ENCODE results near the gene TBC1D17.

TBC1D17 gene

DNA sequence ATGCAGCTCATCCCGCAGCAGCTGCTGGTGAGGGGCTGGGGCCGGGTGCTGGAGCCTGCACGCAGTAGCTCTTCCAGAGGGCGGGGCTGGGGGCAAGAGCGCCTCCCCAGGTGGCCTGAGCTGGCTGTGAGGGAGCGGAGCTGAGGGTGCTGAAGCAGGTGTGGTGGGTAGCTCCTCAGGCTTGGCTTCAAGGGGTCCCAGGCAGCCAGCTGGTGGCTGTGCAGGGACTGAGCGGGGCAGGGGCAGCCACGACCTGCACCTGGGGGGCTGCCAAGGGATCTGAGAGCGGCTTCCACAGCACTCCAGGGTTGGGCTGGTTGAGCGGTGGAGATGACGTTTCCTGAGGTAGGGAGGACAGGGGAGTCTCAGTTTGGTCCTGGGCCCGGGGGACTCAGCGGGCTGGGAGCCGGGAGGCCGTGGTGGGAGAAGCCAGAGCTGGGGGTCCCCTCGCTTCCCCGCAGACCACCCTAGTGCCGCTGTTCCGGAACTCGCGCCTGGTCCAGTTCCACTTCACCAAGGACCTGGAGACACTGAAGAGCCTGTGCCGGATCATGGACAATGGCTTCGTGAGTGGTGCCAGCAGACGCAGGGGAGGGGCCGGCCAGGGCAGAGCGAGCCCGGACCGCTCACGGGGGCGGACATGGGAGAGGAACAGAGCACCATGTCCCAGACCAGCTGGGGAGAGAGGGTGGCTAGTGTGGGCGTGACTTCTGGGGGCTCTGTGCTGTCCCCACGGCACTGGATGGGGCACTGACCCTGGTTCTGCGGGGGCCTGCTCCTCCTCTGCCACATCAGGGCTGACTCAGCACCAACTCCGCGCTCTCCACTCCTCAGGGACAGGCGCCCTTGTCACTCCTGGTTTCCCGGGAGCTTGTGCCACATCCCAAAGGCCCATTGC is 19.2 kb upstream of the TBC1D17 start:
- H3K27ac ChIP-seq (ENCODE audit: low read depth, low read length) = no peak overlapping the region

DNA sequence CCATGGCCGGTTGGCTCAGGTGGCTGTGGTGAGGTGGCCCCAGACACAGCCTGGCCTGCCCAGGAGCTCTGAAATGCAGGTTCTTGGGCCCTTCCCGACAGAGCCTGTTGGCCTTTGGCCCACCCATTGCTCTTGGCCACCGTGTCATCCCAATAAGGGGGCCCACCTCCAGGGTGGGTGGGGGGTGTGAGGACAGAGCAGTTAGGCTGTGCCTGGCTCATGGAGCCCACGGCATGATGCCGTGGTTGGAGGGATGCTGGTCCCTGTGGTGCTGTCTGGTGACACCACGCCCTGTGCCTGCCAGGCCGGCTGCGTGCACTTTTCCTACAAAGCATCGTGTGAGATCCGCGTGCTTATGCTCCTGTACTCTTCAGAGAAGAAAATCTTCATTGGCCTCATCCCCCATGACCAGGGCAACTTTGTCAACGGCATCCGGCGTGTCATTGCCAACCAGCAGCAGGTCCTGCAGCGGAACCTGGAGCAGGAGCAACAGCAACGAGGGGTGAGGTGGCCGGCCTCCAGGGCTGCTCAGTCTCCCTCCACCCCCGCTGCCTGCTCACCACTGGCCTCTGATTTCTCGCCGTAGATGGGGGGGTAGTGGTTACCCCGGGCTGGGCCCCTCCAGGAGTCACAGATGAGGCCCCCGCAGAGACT is 17.7 kb upstream of the TBC1D17 start:
- H3K27me3 ChIP-seq (ENCODE audit: control insufficient read depth, insufficient read depth, low read length) = no peaks in the 10 kb centered on the region
- H3K9ac ChIP-seq (ENCODE audit: low read length) = no peak overlapping the region
- no peaks in the 10 kb centered on the region for H3K4me1 ChIP-seq (ENCODE audit: control insufficient read depth, insufficient read depth, low read length)
- no peak overlapping the region for H3K27ac ChIP-seq (ENCODE audit: low read depth, low read length)
- no peak overlapping the region for H3K4me3 ChIP-seq (ENCODE audit: low read length)
- H3K36me3 ChIP-seq (ENCODE audit: control insufficient read depth, insufficient read depth, low read length) = peaks cover 32% of the 10 kb centered on the region

More for the DNA sequence above, 19.2 kb upstream of the TBC1D17 start:
- H3K27me3 ChIP-seq (ENCODE audit: control insufficient read depth, insufficient read depth, low read length) = no peaks in the 10 kb centered on the region
- no peak overlapping the region for H3K4me3 ChIP-seq (ENCODE audit: low read length)
- no peak overlapping the region for H3K9ac ChIP-seq (ENCODE audit: low read length)
- peaks cover 2% of the 10 kb centered on the region for H3K4me1 ChIP-seq (ENCODE audit: control insufficient read depth, insufficient read depth, low read length)
- peaks cover 26% of the 10 kb centered on the region for H3K36me3 ChIP-seq (ENCODE audit: control insufficient read depth, insufficient read depth, low read length)

DNA sequence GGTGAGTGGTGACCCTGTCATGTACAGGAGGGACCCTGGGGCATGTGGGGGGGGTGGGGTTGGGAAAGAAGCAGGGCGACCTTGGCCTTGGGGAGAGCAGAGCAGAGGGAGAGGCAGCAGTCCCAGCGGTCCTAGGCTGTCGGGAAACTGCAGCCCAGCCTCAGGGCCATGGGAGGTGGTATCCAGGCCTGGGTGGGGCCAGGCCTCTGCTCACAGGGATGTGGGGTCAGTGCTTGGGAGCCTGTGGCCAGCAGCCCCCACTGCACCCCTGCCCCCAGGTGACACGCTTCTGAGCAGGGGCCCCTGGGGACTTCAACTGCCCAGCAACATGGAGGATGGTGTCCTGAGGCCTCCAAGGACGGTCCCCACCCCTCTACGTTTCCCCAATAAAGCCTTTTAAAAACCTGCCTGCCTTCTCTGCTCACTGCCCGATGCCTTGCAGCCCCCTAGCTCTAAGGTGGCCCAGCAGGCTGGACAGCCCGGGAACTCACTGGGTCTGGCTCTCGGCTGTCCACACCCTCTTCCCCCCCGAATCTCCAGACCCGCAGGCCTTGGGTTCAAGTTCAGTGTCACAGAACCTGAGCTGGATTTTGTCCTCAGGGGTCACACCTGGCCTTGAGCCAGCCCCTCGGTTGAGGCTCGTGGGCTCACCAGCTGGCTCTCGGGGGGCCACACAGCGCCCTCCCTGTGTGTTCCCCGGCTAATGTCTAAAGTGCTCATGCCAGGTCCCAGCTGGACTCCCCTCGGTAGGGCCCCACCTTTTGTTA is 17.0 kb upstream of the TBC1D17 start:
- Histone ChIP-seq H3K4me1 (ENCODE audit: control insufficient read depth, insufficient read depth, low read length) (no peaks in the 10 kb centered on the region), H3K36me3 (ENCODE audit: control insufficient read depth, insufficient read depth, low read length) (peaks cover 34% of the 10 kb centered on the region), H3K27me3 (ENCODE audit: control insufficient read depth, insufficient read depth, low read length) (no peaks in the 10 kb centered on the region), H3K27ac (ENCODE audit: low read depth, low read length) (peak overlapping the region; percentile 45), H3K4me3 (ENCODE audit: low read length) (no peak overlapping the region), H3K9ac (ENCODE audit: low read length) (no peak overlapping the region)

DNA sequence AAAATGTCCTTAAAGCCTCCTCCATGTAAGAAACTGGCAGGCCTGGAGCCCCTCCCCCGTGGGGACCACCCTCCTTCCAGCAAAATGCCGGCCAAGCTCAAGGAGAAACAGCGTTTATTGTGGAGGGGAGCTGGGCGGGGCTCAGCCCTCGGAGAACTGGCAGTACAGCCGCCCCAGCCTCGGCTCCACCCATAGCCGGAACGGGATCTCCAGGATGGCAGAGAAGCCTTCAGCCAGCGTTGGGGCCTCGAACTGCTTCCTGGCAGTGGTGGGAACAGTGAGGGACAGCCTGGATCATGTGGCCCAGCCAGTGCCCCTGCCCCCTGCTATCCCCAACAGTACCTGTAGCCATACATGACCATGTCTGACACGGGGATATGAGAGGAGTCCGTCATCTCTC is 16.4 kb upstream of the TBC1D17 start:
- H3K4me3 ChIP-seq (ENCODE audit: low read length) = no peak overlapping the region
- peak overlapping the region; percentile 45 for H3K27ac ChIP-seq (ENCODE audit: low read depth, low read length)
- peaks cover 34% of the 10 kb centered on the region for H3K36me3 ChIP-seq (ENCODE audit: control insufficient read depth, insufficient read depth, low read length)
- H3K27me3 ChIP-seq (ENCODE audit: control insufficient read depth, insufficient read depth, low read length) = no peaks in the 10 kb centered on the region
- no peaks in the 10 kb centered on the region for H3K4me1 ChIP-seq (ENCODE audit: control insufficient read depth, insufficient read depth, low read length)
- H3K9ac ChIP-seq (ENCODE audit: low read length) = no peak overlapping the region

DNA sequence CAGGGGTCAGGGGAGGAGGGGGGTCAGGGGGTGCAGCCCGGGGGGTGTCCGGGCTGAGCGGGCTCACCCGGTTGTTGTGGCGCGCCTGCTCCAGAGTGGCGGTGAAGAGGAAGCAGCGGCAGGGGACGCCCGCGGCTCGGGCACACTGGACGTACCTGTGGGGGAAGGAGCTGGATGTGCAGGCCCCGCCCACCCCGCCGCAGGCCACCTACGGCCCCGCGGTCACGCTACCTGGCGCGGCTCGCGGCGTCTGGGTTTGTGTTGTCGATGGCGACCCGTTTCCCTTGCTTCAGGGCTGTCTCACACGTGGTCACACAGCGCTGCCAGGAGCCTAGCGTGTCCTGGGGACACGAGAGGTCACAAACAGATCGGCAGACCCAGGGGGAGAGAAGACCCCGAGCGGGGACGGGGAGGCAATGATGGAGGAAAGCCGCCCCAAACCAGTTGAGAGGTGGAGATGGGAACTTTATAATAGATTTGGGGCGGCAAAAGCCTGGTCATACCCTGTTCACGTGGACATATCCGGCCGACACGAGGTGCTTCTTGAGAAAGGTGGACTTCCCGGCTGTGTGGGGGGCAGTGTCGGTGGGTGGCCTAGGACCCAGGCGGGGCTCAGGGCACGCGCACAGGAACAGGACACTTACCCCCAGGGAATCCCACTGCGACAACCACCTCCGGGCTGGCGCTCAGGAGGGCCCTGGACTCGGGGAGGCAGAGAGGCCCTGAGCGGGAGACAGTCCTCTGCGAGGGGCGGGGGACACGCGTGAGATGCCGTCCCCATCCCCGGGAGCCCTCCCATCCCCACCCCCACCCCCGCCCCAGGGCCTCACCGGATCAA is 15.7 kb upstream of the TBC1D17 start:
- H3K36me3 ChIP-seq (ENCODE audit: control insufficient read depth, insufficient read depth, low read length) = peaks cover 32% of the 10 kb centered on the region
- H3K9ac ChIP-seq (ENCODE audit: low read length) = no peak overlapping the region
- H3K27me3 ChIP-seq (ENCODE audit: control insufficient read depth, insufficient read depth, low read length) = no peaks in the 10 kb centered on the region
- no peak overlapping the region for H3K4me3 ChIP-seq (ENCODE audit: low read length)
- H3K4me1 ChIP-seq (ENCODE audit: control insufficient read depth, insufficient read depth, low read length) = no peaks in the 10 kb centered on the region
- H3K27ac ChIP-seq (ENCODE audit: low read depth, low read length) = no peak overlapping the region

DNA sequence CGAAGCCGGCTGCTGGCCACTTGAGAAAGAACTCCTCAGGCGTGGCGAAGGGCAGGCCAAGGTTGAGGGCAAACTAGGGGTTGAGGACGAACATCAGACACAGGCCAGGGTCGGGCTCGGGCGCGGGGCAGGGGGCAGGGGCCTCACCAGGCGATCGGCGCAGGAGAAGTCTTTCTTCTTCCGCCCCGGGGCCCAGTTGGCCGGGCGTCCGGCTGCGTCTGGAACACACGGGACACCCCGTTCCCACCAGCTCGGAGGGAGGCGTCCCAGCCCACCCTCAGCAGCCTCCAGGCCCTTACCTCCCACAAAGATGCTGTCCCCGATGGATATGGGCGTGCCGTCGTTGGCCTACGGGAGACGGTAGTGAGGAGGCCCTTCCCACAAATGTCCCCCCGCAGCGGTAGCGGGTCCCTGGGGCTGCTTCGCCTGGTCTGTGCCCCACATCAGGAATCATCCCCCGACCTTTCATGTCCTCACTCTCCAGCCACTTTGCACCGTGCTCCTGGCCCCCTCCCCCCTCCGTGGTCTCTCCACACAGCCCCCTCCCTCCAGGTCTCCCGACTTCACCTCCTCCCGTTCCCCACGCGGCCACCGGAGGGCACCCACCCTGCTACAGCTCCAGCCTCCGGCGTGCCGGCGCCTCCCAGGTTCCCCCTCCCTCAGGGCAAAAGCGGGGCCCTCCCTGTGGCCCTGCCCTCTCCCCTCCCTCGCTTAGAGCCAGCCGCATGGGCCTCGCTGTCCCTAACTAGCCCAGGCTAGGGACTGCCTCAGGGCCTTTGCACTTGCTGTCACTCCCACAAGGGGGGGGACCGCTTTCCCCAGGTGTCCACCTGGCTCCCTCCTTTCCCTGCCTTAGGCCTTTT is 14.9 kb upstream of the TBC1D17 start:
- H3K4me1 ChIP-seq (ENCODE audit: control insufficient read depth, insufficient read depth, low read length) = no peaks in the 10 kb centered on the region
- no peak overlapping the region for H3K9ac ChIP-seq (ENCODE audit: low read length)
- peaks cover 25% of the 10 kb centered on the region for H3K36me3 ChIP-seq (ENCODE audit: control insufficient read depth, insufficient read depth, low read length)
- H3K27ac ChIP-seq (ENCODE audit: low read depth, low read length) = no peak overlapping the region
- no peak overlapping the region for H3K4me3 ChIP-seq (ENCODE audit: low read length)
- no peaks in the 10 kb centered on the region for H3K27me3 ChIP-seq (ENCODE audit: control insufficient read depth, insufficient read depth, low read length)

DNA sequence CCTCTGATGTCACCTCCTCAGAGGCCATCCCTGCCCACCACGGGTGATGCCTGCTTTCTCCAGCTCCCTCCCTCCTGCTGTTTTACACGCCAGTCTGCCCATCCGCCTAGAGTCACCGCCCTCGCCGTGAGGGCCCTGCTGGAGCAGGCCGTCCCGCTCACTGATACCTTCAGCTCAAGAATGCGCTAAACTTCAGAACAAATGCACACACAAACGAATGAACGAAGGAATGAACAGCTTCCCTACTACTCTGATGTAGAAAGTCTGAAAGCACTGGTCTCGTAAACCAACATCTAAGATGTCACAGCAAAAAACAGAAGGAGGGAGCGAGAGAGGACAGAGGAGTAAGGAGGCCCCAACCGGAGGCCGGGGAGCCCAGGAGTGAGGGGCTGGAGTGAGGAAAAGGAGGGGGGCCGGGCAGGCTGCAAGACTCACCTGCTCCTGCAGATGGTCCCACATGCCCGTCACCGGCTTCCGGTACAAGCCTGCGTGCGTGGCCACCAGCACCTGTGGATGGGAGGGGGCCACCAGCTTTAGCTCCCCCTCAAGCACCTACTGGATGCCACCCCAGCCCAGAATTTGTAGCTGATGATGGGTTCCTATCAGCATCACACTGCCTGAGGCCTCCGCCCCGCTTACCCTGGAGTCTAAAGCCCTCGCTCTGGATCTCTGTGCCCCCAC is 14.1 kb upstream of the TBC1D17 start:
- Histone ChIP-seq H3K4me1 (ENCODE audit: control insufficient read depth, insufficient read depth, low read length) (no peaks in the 10 kb centered on the region), H3K9ac (ENCODE audit: low read length) (no peak overlapping the region), H3K4me3 (ENCODE audit: low read length) (no peak overlapping the region), H3K27ac (ENCODE audit: low read depth, low read length) (no peak overlapping the region), H3K27me3 (ENCODE audit: control insufficient read depth, insufficient read depth, low read length) (no peaks in the 10 kb centered on the region), H3K36me3 (ENCODE audit: control insufficient read depth, insufficient read depth, low read length) (peaks cover 20% of the 10 kb centered on the region)

DNA sequence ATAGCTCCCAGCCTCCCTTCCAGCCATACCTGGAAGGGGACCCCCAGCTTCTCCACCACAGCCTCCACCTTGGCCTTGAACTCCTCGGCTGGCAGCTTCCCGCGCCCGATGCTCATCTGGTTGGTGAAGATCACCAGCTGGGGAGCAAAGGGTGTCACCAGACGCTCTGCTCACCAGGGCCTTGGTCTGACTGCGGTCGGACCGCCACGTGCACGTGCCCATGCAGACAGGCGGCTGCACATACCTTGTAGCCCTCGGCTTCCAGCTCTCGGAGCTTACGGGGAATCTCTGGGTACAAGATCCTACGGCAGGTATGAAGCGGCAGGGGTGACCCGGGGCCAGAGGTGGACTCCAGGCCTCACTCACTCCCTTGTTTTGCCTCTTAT is 13.6 kb upstream of the TBC1D17 start:
- no peak overlapping the region for H3K4me3 ChIP-seq (ENCODE audit: low read length)
- H3K27me3 ChIP-seq (ENCODE audit: control insufficient read depth, insufficient read depth, low read length) = no peaks in the 10 kb centered on the region
- peaks cover 15% of the 10 kb centered on the region for H3K36me3 ChIP-seq (ENCODE audit: control insufficient read depth, insufficient read depth, low read length)
- H3K4me1 ChIP-seq (ENCODE audit: control insufficient read depth, insufficient read depth, low read length) = peaks cover 3% of the 10 kb centered on the region
- H3K27ac ChIP-seq (ENCODE audit: low read depth, low read length) = no peak overlapping the region
- H3K9ac ChIP-seq (ENCODE audit: low read length) = no peak overlapping the region

DNA sequence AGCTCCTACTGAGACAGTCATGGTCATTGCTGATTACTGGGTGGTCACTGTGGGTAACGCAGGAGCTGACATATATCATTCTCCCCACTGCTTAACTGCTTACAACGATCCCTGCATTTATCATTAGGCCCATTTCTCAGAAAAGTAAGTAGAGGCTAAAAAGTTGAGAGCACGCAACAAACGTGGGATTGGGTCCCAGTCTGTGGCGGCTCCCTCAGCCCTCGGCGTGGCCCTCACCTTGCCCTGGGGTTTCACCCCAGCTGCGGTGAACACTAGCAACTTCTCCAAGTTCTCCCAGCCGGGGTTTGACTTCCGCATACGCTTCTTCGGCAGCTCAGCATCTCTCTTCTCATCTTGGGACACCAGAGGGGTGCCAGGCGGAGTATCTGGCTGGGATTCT is 12.6 kb upstream of the TBC1D17 start:
- Histone ChIP-seq H3K27ac (ENCODE audit: low read depth, low read length) (no peak overlapping the region), H3K27me3 (ENCODE audit: control insufficient read depth, insufficient read depth, low read length) (no peaks in the 10 kb centered on the region), H3K9ac (ENCODE audit: low read length) (no peak overlapping the region), H3K36me3 (ENCODE audit: control insufficient read depth, insufficient read depth, low read length) (peaks cover 12% of the 10 kb centered on the region), H3K4me3 (ENCODE audit: low read length) (no peak overlapping the region), H3K4me1 (ENCODE audit: control insufficient read depth, insufficient read depth, low read length) (peaks cover 4% of the 10 kb centered on the region)

DNA sequence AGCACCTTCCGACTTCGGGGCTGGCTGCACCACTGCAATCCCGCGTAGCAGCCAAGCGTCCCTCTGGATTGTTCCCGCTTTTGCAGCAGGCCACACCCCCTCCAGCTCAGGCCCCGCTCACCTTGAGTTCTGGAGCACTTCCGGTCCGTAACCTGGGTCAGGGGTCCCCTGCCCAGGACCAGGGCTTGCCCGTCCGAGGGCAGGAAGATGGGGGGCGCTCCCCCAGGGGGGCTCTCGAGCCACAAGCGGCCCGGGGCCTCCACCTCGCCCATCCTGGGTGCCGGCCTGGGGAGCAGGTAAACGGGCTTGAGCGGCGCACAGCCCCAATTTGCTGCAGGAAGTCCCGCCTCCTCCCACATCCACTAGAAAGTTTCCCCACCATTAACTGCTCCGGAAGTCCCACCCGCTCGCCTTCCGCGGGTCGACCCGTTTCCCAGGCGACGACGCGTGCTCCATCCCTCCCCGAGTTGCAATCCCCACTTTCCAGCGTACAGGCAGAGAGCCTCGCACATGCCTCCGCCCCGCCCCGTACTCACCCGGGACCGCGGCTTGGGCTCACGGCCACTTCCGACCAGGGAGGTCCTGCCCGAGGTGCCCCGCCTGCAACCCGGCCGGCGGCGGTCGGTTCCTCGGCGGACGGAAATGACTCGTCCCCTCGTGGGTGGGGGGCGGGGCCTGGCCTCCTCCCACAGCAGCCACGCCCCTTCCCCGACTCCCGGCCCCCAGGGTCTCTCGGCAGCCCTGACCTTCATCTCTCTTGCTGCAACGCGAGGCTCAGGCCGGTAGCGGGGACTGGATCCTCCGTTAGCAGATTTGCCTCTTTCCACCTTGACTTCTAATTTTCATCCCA is 10.3 kb upstream of the TBC1D17 start, which contains the start of gene PNKP:
PNKP (minus strand) TSS at position 644 of the 850 bp plus-strand sequence; CDS start at position 272, 372 bp downstream.
- Histone ChIP-seq H3K36me3 (ENCODE audit: control insufficient read depth, insufficient read depth, low read length) (peaks cover 11% of the 10 kb centered on the region), H3K27me3 (ENCODE audit: control insufficient read depth, insufficient read depth, low read length) (no peaks in the 10 kb centered on the region), H3K4me1 (ENCODE audit: control insufficient read depth, insufficient read depth, low read length) (peaks cover 9% of the 10 kb centered on the region), H3K9ac (ENCODE audit: low read length) (peak within 1 kb of the TSS; percentile 36), H3K4me3 (ENCODE audit: low read length) (peak within 1 kb of the TSS; percentile 81), H3K27ac (ENCODE audit: low read depth, low read length) (peak within 1 kb of the TSS; percentile 90)

All from rectal smooth muscle tissue (tissue), 1 donor.